GM23248 (cell line): Measurements from ENCODE around the gene SPATS1.

Experiments
- EZH2 ChIP-seq: fragments of 200-600 bp; sonication (generic); IDR thresholded peaks from 2 replicates; pipeline ENCODE4 v1.6.1; 2018; ENCODE audit warnings: antibody characterized with exemption, mild to moderate bottlenecking; ENCODE audit not compliant: insufficient read depth, poor library complexity, severe bottlenecking
- EZH2phosphoT487 ChIP-seq: fragments of 200-600 bp; sonication (generic); IDR thresholded peaks from 2 replicates; pipeline ENCODE4 v1.6.1; 2018; ENCODE audit warnings: antibody characterized with exemption, moderate library complexity, mild to moderate bottlenecking, low read depth; ENCODE audit not compliant: insufficient read depth

GRCh38 chr6:44294832-44295791 is 47.3 kb upstream of the SPATS1 start:
- TF ChIP-seq EZH2 = no peak
- TF ChIP-seq EZH2phosphoT487 = no peak
